Activated CD4-positive, alpha-beta T cell treated with anti-CD3 and anti-CD28 coated beads for 1 hour (primary cell): Measurements from ENCODE around the gene CCDC110.

Experiments used
- DNase-seq: peaks from one replicate; pipeline ENCODE4 v3.0.0-alpha.2; 2020

Gene CCDC110

DNA sequence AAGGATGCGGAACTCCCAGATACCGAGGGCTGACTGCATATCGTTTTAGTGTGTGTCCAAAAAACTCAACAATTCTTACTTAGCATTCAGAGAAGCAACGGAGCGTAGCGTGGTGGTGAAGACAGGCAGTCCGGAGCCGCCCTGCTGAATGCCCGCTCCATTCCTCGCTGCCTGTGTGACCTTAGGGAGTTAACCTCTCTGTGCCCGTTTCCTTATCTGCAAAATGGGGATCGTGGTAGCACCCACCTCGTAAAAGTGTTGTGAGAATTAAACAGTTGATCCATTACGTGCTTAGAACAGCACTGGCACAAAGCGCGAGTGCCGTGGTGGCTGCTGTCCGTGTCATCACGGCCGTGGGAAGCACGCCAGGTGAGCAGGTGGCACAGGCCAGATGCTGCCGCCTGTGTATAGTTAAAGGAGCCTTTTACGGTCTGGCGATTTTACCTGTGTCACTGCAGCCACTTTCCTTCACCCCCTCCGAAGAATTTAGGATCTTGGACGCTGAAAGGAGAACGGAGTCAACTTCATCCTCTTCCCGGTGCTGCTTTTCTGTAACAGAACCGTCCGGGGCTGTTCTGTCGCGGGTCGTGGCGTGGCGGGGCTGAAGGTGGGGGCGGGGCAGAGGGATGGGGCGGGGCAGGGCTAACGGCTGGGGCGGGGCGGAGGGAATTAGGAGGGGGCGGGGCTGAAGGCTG lies 885 bp downstream of the CCDC110 start:
- DNase-seq: no peak

DNA sequence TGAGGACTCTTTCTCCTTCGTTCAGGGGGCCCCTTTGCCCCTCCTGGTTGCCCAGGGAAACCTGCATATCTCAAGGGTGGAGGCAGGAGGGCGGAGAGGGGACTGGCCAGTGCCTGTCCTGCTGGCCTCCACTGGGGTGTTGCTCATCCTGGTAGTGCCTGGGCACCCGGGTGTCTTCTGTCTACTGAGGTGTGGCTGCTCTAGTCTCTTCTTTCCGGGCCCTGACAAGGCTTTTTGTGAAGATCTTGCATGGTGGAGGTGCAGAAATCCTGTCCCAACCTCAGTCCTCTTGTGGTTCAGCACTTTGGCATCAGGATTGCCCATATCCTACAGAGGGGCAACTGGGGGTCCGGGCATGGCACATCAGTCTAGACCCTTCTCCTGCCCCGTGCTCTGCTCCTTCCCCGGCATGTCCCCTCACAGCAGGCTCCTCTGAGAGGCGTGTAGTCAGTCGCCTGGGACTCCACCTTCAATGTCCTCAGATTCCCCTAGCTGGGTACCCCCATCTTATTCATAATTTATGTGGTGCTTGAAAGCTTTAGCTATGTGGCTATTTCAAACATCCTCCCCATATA lies 1.9 kb downstream of the CCDC110 start:
- DNase-seq: no peak

DNA sequence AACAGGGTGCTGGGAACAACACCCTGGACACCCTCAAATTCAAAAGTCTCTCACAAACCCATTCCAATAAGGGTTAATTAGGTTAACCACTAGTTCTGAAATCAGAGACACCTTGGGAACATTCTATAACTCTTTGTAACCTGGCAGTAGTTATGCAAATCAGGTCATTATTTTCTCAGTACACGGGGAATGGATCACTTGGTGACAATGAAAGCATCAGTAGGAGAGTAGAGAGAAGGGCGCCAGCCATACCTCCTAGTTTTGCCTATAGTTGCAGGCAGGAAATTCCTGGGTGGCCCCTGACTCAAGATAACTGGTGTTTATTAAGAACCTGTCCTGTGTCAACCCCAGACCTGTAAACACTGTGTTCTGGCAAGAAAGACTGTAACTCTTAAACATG lies 2.5 kb downstream of the CCDC110 start:
- no peak for DNase-seq

DNA sequence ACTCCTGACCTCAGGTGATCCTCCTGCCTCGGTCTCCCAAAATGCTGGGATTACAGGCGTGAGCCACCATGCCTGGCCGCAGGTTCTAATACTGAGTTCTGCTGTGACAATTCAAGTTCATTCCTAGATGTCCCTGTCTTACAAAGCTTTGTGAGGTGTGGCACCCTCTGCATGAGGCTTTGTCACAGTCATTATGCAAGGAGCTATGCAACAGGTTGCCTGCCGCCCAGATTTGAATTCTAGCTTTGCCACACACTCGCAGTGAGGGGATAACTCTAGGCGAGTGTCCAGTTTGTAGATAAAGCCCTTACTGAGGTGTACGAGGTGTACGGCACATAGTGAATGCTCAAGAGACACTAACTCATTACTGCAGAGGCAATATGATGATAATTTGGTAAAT lies 3.5 kb downstream of the CCDC110 start:
- DNase-seq: no peak

DNA sequence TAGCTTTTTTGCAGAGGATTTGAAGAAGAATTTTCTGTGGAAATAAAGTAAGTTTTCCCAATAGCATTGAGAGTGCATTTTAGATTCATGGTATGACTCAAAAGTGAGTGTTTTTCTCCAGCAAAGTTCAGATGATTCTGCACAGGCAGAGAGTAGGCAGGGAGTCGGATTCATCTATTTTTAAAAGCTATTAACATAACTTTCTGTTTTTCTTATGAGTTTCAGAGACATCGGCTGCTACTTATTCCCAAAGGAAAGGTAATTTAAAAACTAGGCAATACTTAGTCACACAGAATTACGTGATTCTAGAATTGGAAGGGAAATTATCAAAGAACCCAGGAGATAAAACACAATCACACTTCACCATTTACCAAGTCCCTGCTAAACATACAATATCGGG lies 4.4 kb downstream of the CCDC110 start:
- DNase-seq: no peak

DNA sequence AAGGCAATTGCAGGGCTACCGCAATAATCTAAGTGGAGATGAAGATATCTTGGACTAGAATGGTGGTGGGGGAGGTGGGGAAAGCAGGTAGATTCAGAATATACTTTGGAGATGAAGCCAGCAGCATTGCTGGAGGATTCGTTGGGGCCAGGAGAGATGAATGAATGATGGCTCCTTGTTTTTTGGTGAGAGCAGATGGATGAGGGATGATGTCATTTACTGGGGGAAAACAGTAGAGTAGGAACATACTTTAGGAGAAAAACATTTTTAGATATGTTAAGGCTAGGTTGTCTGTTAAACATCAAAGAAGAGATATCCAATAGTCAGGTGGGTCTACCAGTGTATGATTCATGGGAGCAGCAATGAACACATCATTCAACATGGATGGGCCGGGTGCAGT lies 5.8 kb downstream of the CCDC110 start:
- no peak for DNase-seq

DNA sequence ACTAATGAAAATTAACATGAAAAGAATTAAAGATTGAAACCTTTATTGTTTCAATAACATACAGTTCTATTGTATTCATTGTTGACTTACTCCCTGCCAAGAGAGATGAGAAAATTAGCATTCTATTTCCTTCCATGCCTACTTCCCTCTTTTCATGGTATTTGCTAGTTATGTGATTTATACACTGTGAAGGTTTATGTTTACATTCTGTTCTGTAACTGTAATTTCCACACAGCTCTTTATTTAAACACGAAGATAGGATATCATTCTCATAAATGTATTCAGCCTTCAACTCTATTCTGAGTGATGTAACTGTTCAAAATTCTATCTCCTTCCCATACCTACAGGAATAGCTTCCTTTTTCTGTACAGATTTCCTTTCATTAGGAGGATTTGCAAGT lies 6.6 kb downstream of the CCDC110 start:
- no peak for DNase-seq

DNA sequence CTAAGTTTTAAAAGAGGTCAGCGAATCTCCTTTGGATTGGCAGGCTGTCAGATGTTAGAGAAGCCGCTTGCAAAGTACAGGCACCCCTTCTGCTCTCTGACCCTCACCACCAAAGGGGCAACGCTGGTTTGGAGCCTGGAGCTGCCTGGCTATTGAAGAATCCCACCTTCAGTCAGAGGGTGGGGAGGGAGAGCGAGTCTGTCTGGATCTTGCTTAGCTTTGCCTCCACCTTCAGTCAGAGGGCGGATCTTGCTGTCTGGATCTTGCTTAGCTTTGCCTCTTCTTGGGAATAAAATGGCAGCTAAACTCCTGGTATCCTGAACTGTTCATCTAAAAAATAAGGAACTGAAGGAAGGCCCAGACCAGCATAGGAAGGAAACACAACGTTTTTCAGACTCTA lies 7.3 kb downstream of the CCDC110 start:
- no peak for DNase-seq

DNA sequence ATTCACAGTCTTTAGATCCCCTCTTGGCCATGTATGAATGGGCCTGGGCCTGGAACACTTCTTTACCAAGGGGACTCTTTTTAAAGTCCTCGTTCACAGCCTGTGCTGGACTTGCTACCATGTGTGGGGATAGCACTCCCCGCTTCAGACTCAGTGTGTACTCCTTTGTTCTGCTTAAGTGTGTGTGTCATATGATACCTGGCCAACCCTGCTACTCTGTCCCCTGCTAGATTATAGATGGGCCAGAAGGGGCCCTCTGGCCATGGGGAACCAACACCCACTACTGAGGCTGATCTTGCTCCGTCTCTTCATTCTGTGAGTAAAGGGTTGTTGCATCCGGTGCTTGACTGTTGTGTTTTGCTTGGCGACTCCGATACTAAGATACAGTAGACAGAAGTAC lies 8.0 kb downstream of the CCDC110 start:
- DNase-seq: no peak

DNA sequence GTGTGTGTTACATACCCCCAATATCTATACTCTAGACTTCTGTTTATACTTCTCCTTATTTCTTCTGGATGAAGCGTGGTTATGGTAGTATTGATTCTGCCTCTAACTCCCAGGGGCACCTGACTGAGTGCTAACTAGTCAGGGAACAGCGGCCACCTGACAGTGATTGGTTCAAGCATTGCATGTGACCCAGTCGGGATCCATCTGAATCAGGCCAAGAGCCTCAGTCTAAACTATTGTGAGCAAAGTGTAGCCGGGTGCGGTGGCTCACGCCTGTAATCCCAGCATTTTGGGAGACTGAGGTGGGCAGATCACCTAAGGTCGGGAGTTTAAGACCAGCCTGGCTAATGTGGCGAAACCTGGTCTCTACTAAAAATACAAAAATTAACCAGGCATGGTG lies 10.0 kb downstream of the CCDC110 start:
- DNase-seq: no peak

DNA sequence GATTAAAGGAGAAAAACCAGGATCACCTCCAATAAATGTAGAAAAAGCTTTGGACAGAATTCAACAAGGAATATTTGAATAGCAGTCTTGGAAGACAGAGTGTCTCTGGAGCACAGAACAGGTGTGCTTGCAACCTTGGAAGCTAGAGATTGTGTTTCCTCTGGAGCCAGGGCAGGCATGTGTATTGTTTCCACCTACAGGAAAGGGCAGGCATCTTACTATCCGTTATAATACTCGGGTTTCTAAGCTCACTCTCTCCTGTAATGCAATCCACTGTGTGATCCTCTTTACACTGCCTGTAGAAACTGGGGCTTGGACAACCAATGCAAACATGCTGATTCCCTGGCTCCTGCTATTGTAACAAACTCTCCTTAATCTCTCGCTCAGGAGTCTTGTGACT lies 14.4 kb downstream of the CCDC110 start:
- no peak for DNase-seq

DNA sequence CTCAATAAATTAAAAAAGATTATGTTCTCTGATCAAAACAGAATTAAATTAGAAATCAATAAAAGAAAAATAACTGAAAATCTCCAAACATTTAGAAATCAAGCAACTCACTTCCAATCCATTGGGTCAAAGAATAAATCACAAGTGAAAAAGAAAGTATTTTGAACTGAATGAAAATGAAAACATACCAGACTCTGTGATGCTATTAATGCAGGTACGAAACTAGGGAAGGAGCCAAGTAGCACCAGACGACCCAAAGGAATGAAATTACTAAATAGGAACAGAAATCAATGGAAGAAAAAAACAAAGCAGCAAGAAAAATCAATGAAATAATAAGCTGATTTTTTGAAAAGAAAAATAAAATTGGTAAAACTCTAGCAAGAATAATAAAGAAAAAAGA lies 15.4 kb downstream of the CCDC110 start:
- DNase-seq: no peak

DNA sequence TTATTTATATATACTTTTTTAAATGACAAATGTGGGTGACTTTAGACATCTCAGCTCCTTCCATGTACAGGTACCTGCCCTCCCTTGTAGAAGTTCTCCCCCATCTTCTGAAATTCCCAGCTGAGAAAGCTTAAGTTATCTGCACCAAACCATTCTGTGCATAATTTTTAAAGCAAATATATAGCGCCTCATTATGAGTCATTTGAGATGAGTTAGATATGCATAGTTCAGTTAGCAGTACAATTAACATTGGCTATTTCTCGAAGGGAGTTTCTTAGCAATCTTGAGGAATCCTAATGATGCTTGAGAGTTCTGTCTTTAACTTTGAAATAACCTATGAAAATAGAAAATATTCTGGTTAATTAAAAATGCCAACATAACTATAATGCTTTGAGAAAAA lies 26.3 kb downstream of the CCDC110 start:
- DNase-seq: no peak

DNA sequence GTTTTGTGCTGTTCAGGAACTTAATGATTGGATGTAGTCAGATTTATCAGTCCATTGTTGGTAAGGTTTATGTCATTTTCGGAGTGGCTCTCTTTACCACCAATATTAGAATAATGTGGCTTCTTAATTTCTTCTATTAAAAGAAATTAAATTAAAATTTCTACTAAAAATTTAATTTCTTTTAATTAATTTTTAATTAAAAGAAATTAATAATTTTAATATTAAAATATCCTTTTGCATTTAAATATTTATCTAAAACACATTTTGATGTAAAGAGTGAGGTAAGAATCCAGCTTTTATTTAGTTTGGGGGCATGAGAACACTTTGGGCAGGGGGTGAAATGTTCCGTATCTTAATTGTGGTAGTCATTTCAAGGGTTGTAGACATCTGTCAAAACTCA lies 30.1 kb downstream of the CCDC110 start:
- DNase-seq: no peak

DNA sequence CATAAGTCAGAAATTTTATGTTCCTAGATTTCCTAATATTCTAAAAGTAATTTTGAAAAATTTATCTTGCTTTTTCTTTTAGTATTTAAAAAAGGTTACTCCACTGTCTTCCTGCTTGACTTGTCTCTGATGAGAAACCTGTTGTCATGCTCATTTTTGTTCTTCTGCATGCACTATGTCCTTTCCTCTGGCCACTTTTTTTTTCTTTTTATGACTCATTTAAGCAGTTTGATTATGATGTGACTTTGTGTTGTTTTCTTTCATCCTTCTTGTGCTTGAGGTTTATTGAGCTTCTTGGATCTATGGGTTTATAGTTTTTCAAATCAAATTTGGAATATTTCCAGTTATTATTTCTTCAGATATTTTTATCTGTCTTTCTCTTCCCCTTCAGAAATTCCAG lies 33.7 kb downstream of the CCDC110 start:
- no peak for DNase-seq

DNA sequence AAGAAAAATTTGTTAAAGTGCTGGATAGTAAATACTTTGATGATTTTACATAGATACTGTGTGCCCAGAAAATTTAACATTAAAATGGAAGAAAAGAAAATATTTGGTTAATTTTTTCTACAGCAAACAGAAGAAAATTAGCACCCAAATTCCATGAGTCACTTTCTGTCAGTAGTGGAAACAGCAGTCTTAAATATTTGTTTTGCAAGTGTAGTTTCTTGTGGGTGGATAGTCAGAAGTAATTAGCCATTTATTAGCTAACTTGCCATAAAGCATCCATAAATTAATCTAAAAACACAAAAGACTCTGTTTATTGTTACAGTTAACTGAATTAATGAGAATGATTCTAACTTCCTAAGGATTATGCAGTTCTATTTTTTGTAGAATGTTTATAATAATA lies 36.1 kb downstream of the CCDC110 start:
- DNase-seq: no peak

DNA sequence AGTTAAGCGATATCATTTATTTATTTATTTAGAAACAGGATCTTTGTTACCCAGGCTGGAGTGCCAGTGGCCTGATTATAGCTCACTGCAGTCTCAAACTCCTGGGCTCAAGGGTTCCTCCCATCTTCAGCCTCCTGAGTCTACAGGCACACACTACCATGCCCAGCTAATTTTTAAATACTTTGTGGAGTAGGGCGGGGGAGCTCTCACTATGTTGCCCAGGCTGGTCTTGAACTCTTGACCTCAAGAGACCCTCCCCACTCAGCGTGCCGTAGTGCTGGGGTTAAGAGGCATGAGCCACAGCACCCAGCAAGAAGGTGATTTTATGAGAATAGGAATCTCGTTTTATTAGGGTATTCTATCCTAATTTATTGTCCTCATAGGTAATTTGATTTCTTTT lies 41.9 kb downstream of the CCDC110 start:
- DNase-seq: no peak

DNA sequence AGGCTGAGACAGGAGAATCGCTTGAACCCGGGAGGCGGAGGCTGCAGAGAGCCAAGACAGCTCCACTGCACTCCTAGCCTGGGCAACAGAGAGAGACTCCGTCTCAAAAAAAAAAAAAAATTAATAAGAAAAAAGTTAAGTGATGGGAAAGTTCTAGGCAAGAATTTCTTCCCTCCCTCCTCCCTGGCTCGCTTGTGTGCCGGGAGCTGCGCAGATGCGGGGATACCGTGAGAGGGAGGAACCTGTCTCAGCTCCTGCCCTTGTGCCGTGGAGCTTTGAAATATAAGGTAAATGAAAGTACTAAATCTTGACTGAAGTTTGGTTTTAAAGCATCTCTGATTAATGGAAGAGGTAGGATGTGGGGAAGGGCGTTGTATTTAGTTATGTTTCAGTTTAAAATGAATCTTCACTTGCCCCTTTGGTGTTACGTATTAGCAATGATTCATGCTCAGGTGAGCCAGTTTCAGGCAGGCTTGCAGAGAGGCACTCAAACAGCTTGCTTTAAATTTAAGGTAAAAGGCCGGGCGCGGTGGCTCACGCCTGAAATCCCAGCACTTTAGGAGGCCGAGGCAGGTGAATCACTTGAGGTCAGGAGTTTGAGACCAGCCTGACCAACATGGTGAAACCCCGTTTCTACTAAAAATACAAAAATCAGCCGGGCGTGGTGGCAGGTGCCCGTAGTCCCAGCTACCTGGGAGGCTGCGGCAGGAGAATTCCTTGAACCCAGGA lies 44.4 kb downstream of the CCDC110 start:
- DNase-seq: no peak

DNA sequence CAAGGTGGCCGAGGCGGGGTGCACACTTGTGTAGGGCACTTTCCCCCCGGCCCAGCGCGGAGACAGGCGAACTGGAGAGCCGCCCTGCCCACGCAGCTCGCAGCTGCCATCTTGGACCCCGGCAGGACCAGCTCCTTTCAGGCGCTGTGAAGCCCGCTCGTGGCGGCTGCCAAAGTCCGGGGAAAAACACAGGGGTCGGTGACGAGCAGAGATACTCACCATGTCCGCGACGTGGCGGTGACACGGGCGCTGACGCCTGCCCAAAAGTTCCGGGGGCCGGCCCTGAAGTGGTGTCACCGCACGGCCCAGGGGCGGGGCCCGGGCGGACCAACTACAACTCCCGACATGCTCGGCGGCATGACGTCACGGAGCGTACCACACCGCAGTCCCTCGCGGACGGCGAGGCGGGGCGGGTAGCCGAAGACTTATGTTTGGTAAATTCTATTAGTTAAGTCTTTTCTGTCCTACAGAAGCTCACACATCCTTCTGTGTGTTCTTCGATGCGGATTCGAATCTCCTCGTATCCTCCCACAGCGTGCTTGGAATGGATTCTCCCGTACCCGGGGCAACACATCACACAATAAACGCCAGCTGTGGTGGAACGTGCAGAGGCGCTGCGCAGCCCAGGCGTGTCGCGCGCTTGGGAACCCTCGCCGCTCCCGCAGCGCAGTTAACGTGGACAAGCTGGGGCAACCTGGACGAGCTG lies 45.7 kb downstream of the CCDC110 start, which contains the start of gene UFSP2:
Gene UFSP2, minus strand, starts transcription at position 318 of the 706 bp plus-strand sequence. Its CDS starts 96 bp downstream, at position 222.
- peak; percentile 83 for DNase-seq

DNA sequence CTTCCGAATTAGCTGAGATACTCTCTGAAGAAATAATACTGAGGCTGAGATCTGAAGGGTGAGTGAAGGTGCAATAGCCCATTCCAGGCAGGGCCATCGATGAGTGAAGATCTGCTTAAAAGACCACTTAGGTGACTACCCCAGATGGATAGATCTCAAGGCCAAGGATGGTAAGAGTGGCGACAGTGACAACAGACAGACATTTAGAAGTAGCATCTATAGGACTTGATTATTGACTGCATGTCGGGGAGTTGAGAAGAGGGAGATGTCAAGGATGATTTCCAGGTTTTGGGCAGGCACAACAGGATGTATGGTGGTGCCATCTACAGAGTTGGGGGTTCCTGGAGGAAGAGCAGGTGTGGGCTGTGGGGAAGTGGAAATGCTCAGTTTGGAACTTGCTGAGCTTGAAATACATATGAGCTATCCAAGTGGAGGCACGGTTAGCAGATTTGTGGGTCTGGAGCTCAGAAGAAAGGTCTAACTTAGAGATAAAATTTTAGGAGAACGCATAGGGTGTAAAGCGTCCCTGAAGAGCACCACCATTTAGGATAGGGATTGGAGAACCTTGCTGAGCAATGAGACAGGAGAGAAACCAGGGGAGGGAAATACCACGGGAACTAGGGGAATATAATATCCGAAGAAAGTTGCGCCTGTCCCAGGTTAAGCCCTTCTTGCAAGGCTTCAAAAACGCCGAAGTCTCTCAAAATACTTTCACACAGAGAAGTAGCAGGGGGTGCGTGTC lies 46.5 kb downstream of the CCDC110 start:
- DNase-seq: no peak

DNA sequence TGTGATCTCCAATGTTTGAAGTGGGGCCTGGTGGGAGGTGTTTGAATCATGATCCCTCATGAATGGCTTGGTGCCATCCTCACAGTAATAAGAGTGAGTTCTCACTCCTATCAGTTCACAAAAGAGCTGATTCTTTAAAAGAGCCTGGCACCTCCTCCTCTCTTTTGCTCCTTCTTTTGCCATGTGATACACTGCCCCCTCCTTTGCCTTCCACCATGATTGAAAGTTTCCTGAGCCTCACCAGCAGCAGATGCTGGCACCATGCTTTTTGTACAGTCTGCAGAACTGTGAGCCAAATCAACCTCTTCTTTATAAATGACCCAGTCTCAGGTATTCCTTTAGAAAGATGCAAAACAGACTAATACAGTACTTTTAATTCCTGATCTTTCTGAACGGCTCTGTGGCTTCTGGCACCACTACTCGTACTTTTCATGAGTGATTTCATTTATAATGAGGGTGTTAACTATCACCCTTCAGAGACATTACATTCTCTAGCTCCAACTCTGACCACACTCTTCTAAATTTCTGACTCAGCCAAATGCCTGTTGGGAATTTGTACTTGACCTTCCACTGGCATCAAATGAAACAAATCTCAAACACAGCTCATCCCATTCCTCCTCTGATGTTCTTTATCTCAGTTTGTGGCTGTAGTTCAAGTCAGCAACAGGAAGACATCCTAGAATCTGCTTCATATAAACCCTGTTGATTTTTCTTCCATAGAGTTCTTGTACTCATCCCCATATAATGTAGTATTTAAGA lies 50.0 kb downstream of the CCDC110 start:
- no peak for DNase-seq

DNA sequence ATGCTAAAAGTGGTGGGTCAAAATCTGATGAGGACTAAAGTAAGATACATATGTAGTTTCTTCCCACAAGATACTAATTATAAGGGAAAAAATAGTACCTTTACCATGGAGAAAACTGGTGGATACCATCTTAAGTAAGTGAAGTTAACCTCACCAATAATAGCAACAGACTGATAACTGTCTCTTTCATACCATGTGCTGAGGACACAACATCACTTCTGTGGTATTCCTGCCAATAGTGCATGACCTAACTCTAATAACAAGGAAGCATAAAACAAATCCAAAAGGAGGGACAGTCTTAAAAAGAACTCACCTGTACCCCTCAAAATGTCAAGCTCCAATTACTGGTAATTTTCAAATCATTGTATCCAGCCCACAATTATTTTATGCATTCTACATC lies 54.6 kb downstream of the CCDC110 start:
- DNase-seq: no peak
